HG03175 (cell line): ENCODE data around the gene RECK.

Source experiments
- ATAC-seq: cut with Tn5 transposase; IDR thresholded peaks from one replicate; pipeline ENCODE4 v1.9.1; 2021; ENCODE audit warnings: mild to moderate bottlenecking, moderate library complexity; ENCODE audit not compliant: unreplicated experiment

The RECK gene

DNA sequence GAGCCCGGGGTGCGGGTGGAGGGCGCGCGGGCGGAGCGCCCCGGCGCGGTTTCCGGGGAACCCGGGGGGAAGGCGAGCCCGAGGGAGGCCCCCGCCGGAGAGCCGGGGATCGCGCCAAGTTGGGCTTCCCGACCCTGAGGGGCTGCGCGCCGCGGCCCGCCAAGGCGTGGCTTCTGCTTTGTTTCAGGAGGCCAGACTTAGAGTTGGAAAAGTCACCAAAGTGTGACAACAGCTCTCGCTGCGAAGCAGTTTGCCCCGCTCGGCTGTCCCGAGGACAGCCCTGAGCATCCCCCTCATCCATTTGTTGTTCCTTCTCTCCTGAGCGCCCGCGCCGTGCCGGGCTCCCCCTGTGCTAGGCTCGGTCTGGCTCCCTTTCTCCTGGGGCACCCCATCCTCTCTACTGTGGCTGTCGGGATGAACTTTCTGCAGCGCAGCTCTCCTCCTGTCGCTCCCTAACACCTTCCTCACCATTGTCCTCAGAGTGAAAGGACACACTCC is 100.2 kb downstream of the RECK start:
- ATAC-seq: peak; percentile 9

GRCh38 chr9:36137392-36138004 is 100.8 kb downstream of the RECK start:
- no peak for ATAC-seq

GRCh38 chr9:36138496-36138895 is 101.8 kb downstream of the RECK start:
- ATAC-seq: no peak

GRCh38 chr9:36138901-36139300 is 102.2 kb downstream of the RECK start:
- ATAC-seq: no peak

DNA sequence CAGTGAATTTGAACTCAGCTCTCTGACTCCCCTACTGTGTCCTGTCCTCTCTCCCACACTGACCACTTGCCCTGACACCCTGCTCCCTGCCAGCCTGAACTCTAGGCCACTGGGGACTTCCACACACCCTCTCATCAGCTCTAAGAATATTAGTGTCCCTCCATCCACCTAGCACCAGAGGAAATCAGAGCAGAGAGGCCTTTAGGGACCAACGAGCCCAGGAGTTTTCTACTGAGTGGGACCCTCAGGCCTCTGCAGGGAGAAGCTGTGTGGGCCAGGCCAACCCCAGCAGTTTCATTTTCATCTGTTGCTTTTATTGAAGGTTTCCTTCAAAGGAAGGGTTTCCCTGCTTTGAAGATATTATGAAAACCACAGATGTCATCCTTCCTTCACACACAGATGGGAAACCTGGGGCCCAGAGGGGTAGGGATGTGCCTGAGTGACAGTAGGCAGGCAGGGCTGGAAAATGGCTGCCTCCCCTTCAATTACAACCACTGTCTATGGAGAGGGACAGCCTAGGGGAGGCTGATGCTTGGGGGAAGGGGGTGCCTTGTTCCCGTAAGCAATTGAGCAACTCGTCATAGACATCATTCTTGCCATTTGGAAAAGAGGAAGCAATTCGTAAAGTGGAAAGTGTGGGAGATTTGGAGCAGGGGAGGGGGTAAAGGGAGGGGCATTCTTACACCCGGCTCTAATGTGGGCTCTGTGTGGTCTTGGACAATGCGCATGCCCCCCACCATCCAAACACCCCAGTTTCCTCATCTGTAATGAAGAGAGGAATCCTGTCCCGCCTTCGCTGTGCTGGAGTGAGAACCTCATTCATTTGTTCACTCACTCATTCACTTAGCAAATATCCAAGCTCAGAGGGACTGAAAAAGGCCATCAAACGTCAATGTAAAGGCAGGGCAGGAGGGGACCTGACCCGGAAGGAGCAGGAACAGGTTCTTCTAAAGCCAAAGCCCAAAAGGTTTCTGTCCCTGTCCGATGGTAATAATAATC is 103.7 kb downstream of the RECK start:
- ATAC-seq: no peak

GRCh38 chr9:36141288-36141687 is 104.6 kb downstream of the RECK start:
- ATAC-seq: no peak

- ATAC-seq: no peak
These were observed 105.0 kb downstream of the RECK start for GRCh38 chr9:36141761-36142160.

DNA sequence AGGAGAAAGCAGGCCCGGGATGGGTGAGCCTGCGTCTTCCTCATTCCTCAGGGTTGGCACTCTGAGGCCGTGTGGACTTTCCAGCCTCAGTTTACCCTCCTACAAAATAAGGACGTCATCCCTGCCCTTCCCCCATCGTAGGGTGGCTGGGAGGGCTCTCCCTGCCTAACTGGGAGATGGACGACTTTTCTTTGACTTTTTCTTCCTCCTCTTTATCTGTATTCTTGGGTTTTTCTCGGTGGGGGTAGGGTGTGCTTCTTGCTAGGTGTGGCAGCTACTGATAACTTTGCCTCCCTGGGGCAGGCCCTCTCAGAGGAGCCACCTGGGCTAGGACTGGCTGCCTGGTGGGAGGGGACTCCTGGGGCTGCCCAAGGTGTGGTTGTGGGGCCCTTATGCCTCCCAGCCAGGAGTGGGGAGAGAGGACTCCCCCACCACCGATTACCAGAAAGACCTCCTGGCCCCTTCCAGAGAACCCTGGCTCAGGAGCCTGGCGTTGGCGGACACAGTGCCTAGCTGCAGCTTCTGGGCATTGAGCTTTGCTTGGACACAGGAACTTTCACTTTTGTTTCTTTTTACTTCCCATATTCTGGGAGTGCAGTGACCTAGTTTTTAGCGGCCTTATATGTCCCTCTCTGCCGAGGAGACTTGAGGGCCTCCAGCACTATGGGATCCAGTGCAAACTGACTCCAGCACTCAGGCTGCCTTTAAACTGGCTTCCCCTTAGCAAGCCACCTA is 106.0 kb downstream of the RECK start:
- ATAC-seq: no peak

- ATAC-seq: no peak
These were observed 106.5 kb downstream of the RECK start for GRCh38 chr9:36143245-36143641.

DNA sequence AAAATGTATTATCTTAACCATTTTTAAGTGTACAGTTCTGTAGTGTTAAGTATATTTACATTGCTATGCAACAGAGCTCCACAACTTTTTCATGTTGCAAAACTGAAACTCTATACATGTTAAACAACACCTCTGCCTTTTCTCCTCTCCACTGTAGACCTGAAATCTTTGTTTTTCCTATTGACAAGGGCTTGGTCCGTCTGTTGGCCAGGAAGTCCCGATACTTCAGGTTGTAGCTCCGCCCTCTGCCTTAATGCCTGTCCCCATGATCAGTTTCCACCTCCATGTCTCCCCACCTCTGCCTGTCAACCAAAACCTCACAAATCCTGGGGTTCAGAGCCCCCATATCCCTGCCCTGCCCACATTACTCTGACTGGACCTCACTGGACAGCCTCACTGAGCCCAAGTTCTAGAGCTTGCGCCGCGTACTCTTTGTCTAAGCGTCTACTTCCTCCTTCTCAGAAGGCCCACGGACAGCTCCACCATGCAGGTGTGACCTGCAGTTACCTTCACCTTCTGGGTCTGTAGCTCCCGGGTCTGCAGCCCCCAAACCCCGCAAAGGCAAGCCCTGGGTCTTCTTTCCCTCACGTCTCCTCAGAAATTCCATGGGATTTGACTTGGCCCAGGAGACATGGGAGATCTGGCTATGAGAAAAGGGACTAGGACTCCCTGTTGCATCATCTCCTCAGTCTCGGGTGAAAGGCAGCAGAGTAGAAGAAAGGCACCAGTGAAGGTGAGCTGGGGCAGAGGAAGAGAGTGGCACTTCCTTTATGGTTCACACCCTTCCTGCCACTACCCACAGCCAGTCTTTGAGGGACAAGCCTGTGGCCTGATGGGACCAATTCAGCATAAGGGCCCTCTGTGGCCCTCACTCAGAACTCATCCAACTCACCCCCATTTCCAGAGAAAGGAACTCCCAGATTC is 107.9 kb downstream of the RECK start:
- ATAC-seq: no peak

GRCh38 chr9:36145970-36146369 is 109.3 kb downstream of the RECK start:
- no peak for ATAC-seq

GRCh38 chr9:36146651-36147050 is 109.9 kb downstream of the RECK start:
- ATAC-seq: no peak

DNA sequence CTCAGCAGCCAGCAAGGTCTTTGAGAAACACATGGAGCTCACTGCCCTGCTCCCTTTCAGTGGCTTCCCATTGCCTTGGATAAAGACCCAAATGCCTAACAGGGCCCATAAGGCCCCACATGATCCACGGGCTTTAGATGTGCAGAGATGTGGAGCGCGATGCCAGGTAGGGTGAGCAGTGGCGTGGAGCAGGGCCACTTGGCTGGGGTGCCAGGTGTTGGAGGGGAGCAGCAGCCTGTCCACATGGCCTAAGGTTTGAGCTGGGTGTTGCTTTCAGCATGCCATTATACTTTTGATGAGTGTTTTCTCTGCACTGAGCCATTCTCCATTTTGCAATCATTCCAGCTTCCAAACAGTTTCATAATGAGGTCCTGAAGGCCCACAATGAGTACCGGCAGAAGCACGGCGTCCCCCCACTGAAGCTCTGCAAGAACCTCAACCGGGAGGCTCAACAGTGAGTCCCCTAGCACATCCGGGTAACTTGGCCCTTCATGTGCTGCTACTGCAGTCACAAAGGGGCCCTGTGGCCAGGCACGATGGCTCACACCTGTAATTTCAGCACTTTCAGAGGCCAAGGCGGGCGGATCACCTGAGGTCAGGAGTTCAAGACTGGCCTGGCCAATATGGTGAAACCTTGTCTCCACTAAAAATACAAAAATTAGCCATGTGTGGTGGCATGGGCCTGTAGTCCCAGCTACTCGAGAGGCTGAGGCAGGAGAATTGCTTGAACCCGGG is 110.9 kb downstream of the RECK start:
- no peak for ATAC-seq

DNA sequence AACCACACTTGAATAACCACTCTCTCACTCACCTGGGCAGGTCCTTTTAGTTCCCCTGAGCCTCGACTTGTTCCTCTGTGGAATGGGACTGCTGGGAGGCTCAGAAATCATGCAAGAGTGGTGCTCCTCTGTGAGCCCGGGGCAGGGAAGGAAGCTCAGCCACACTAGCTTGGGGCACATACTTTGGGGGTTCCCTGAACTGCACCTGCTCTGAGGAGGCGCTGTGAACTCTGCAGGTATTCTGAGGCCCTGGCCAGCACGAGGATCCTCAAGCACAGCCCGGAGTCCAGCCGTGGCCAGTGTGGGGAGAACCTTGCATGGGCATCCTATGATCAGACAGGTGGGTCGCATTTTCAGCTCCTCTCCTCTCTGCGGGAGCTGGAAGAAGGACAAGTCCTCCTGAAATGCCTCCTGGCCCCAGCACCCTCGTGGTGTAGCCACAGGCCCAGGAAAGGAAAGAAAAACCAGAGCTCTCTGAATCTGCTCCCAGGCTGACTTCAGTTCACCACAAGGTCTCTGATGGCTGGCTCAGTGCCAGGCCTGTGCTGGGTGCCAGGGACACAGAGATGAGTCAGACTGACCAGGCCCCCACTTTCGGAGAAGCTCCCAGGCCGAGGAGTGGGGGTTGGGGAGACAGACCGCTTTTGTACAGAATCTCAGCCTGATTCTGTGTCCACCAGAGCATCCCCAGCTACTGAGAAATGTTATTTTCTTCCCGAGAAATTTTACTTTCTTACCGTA is 111.8 kb downstream of the RECK start:
- ATAC-seq: peak; percentile 56

GRCh38 chr9:36149197-36149596 is 112.5 kb downstream of the RECK start:
- no peak for ATAC-seq

- no peak for ATAC-seq
These were observed 114.0 kb downstream of the RECK start for GRCh38 chr9:36150574-36151315.

DNA sequence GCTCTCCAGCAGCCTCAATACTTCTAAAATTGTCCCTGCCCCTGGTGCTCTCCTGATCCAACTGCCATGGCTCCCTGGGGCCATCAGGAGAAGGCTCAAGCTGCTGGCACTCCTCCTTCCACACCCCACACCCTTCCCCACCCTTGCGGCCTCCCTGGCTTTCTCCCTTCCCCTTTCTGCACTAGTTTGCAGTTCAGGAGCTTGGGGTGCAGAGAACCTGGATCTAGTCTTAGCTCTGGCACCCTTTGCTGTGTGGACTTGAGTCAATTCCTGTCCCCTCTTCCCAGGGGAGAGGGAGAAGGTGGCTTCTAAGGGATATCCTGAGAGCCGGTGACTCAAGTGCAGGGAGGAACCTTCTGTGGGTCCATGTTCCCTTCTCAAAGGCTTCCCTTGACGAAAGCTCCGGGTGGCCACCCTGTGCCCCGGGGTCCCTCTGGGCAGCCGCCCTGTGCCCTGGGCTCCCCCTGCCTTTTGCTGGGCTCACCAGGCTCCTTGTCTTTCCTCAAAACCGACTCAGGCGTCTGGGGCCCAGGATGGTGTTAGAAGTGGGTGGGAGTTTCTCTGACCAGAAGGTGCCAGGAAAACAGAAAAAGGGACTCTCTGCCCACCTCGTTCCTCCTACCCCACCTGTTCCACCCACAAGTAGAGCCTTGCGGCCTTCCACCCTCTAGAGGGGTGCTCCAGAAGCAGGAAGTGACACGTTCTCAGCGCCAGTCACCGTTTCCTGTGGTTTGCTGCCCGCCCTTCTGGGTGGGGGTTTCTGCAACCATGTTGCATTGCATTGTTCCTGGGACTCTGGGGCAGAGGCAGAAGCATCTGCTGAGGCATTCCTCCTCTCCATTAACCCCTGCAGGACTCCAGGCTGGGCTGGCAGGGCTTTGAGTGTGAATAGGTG is 114.8 kb downstream of the RECK start:
- peak; percentile 78 for ATAC-seq
